PFSK-1 (cell line): ENCODE data around the gene GNG3. TPM values are rescaled to one million over a fixed set of nuclear protein-coding genes. Genes with fewer than 3 reads are reported as not detected.

ENCODE experiments used
- FOXP2 ChIP-seq: optimal IDR thresholded peaks from 2 replicates; pipeline ENCODE3; 2011; ENCODE audit warnings: borderline replicate concordance, control low read depth, inconsistent platforms; ENCODE audit not compliant: insufficient read depth; ENCODE audit errors: extremely low read length, extremely low read depth
- POLR2AphosphoS5 ChIP-seq: IDR thresholded peaks from 2 replicates; pipeline ENCODE4 v1.6.1; 2012; ENCODE audit warnings: low read depth, mild to moderate bottlenecking, control low read depth, low read length, moderate library complexity
- REST ChIP-seq, 2 experiments: IDR thresholded peaks; 2 replicates each; pipeline versions ENCODE4 v1.6.1 to v1.8.0; 2011 to 2012; ENCODE audit warnings: low read depth in 2 of 2, low read length in 2 of 2, control low read depth in 1 of 2, inconsistent platforms in 1 of 2, mild to moderate bottlenecking in 1 of 2, moderate library complexity in 1 of 2; ENCODE audit not compliant: insufficient read depth in 1 of 2
- SIN3A ChIP-seq: IDR thresholded peaks from 2 replicates; pipeline ENCODE4 v1.6.1; 2012; ENCODE audit warnings: mild to moderate bottlenecking, low read length, moderate library complexity, borderline replicate concordance; ENCODE audit not compliant: insufficient read depth
- TAF1 ChIP-seq: IDR thresholded peaks from 2 replicates; pipeline ENCODE4 v1.6.1; 2012; ENCODE audit warnings: low read length, control low read depth, borderline replicate concordance; ENCODE audit not compliant: insufficient read depth
- polyA plus RNA-seq: library from polyadenylated mRNA; unstranded; fragments of >200 nt; gene quantifications from one replicate; pipeline ENCODE4 v1.2.1, GENCODE V29; 2012; ENCODE audit warnings: low read depth, missing spikeins; ENCODE audit not compliant: insufficient read length

GNG3 gene
- 1.3 TPM for polyA plus RNA-seq

- no peak for TF ChIP-seq SIN3A
- no peak for TF ChIP-seq TAF1
- TF ChIP-seq FOXP2: no peak
- TF ChIP-seq REST (IDR thresholded peaks at IDR 0.05; ENCODE audit: insufficient read depth in 1 of 2, low read depth in 2 of 2, low read length in 2 of 2): no peak
- TF ChIP-seq POLR2AphosphoS5: no peak
Observed at GRCh38 chr11:62707277-62707861, at the start of gene GNG3, which contains the start of gene BSCL2. Gene GNG3, plus strand, starts transcription at chr11:62707676. Its CDS starts 620 bp downstream, at chr11:62708296. Gene BSCL2, minus strand, starts transcription at chr11:62707424. Its CDS starts 229 bp downstream, at chr11:62707195.

GRCh38 chr11:62664405-62665074, 42.9 kb upstream of the GNG3 start:
- TF ChIP-seq POLR2AphosphoS5 (no peak), TAF1 (no peak), FOXP2 (no peak), SIN3A (no peak), REST (IDR thresholded peaks at IDR 0.05; ENCODE audit: insufficient read depth in 1 of 2, low read depth in 2 of 2, low read length in 2 of 2) (no peak)

GRCh38 chr11:62665075-62665598, 42.3 kb upstream of the GNG3 start, which contains the start of the genes C11orf98 and CSKMT:
Gene C11orf98, minus strand, starts transcription at chr11:62665210. Its CDS starts 41 bp downstream, at chr11:62665169.
Gene CSKMT, plus strand, starts transcription at chr11:62665312. Its CDS starts 568 bp downstream, at chr11:62665880.
- peak; percentile 97 for TF ChIP-seq SIN3A
- TF ChIP-seq FOXP2: no peak
- TF ChIP-seq POLR2AphosphoS5: peak; percentile 100
- TF ChIP-seq REST (IDR thresholded peaks at IDR 0.05; ENCODE audit: insufficient read depth in 1 of 2, low read depth in 2 of 2, low read length in 2 of 2): peak in 1 of 2 experiments; percentile 79
- TF ChIP-seq TAF1: peak; percentile 99

- TF ChIP-seq SIN3A: no peak
- TF ChIP-seq TAF1: peak; percentile 47; the same call in 1 of the 2 replicates
Observed at GRCh38 chr11:62665599-62666258, 41.7 kb upstream of the GNG3 start.

GRCh38 chr11:62666259-62666926, 41.1 kb upstream of the GNG3 start:
- no peak for TF ChIP-seq REST (IDR thresholded peaks at IDR 0.05; ENCODE audit: insufficient read depth in 1 of 2, low read depth in 2 of 2, low read length in 2 of 2)
- TF ChIP-seq POLR2AphosphoS5: peak; percentile 66; the same call in 1 of the 2 replicates
- no peak for TF ChIP-seq TAF1
- peak; percentile 36 for TF ChIP-seq FOXP2
- TF ChIP-seq SIN3A: peak; percentile 62; the same call in 1 of the 2 replicates
